ENCODE results near the gene NBAS.
A peak's percentile ranks its signal among the peaks of the same experiment; 100 is the strongest.

Gene NBAS

DNA sequence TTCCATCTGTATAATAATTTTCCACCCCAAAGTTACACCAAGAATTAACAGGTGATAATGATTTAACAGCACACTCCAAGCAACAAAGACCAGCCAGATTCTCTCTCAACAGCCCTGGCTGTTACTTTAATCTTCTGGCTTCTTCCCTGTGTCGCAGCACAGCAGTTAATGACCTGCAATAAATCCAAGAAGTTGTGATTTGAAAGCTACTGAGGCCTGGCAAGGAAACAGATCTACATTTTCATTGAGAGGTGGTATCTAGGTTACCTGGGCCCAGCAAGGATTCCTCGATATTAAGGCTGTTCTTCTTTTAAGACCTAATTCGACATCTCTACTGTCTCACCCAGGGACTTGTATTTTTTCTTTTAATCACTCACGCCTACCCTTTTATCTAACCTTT, 433.8 kb downstream of the NBAS start:
- no peak for DNase-seq (ENCODE audit: low spot score)

DNA sequence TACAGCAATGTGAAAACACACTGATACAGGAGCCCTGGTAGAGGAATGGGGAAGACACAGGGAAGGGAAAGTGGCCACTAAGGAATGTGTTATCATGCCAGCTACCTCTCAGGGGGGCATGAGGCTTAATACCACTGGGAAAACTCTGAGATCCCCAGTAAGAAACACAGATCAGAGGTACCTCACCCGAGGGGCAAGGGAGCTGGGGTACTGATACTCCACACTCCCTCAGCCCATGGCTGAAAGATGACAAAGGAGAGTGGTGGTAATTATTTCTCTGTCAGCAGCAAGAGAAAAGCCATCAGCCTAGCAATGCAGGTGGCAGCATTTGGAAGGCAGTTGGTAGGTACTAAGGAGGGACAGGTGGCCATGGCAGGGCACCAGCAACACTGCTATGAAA, 434.8 kb downstream of the NBAS start:
- DNase-seq (ENCODE audit: low spot score), result no peak

- DNase-seq (ENCODE audit: low spot score), result peak; percentile 25
Observed at GRCh38 chr2:15122915-15123314, 438.2 kb downstream of the NBAS start.

GRCh38 chr2:15120631-15121030, 440.5 kb downstream of the NBAS start:
- no peak for DNase-seq (ENCODE audit: low spot score)

- DNase-seq (ENCODE audit: low spot score), result no peak
Observed at GRCh38 chr2:15119722-15120175, 441.4 kb downstream of the NBAS start.

DNA sequence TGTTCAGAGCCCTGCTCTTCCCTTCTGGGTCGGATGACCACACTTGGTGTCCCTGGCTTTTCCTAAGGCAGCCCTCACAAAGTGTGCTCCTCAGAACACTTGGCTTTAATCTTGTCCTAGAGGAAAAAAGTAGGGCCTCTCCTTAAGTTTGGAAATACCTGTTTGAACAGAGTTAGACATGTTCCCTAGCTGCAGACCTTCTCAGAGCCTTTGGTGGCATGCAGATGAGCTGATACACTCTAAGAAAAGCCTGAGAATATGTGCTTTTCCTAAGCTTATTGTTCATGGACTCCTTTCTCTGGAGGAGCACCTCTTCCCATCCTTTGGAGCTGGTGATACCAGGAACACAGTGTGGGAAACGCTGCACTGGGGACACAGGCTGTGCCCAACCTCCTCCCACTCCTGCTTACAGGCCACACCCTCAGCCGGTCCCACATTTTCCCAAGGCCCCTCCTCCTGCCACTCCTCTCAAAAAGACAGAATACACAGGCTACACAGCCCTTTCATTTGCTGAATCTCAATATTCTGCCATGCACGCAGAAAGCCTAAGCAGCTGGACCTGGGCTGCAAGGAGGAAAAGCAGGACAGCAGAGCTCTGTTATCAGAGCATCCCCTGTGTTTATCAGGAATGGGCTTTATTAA, 443.6 kb downstream of the NBAS start:
- DNase-seq (ENCODE audit: low spot score), result no peak

Measured in AG08396 (cell line).